Left lobe of liver (tissue), 2 donors: ENCODE data around the gene NAP1L5. TPM values are rescaled to one million over a fixed set of nuclear protein-coding genes. Genes with fewer than 3 reads are reported as not detected.

Source experiments
- ATAC-seq: fragments of 200-7000 bp; cut with Tn5 transposase; one replicate; pipeline ENCODE4 v1.9.1; 2020; ENCODE audit warnings: mild to moderate bottlenecking, moderate library complexity
- DNase-seq: peaks from one replicate; pipeline ENCODE4 v3.0.0-alpha.2; 2020; ENCODE audit warnings: low spot score
- total RNA-seq: library from RNA; stranded (reverse); gene quantifications from one replicate; pipeline ENCODE4 v1.2.1, GENCODE V29; 2021
- donor health status: DM: no; HTN: no; CAD: no; lungs with moderate emphysema.
- donor health status: DM: no; HTN: yes; CAD: no.

The NAP1L5 gene
- total RNA-seq: 1.2 TPM

- ATAC-seq (peak; percentile 90), DNase-seq (peak; percentile 60)
These were observed at the start of gene NAP1L5 for GRCh38 chr4:88697588-88698329. TSS of gene NAP1L5 (minus strand) at chr4:88697829. CDS start at chr4:88697754, 75 bp downstream.

- no peak for DNase-seq
- no peak for ATAC-seq
These were observed 49.7 kb upstream of the NAP1L5 start for GRCh38 chr4:88747351-88747750.

- no peak for ATAC-seq
- DNase-seq: no peak
These were observed 48.6 kb upstream of the NAP1L5 start for GRCh38 chr4:88746206-88746605.

GRCh38 chr4:88745581-88746163, 48.0 kb upstream of the NAP1L5 start:
- DNase-seq (no peak), ATAC-seq (peak; percentile 66)

GRCh38 chr4:88745175-88745574, 47.5 kb upstream of the NAP1L5 start:
- DNase-seq (no peak), ATAC-seq (peak; percentile 32)

GRCh38 chr4:88744609-88745008, 47.0 kb upstream of the NAP1L5 start:
- ATAC-seq (peak; percentile 63), DNase-seq (no peak)

GRCh38 chr4:88743696-88744095, 46.1 kb upstream of the NAP1L5 start:
- ATAC-seq: no peak
- no peak for DNase-seq

- DNase-seq (no peak), ATAC-seq (no peak)
These were observed 44.9 kb upstream of the NAP1L5 start for GRCh38 chr4:88742561-88742960.

- DNase-seq (no peak), ATAC-seq (no peak)
These were observed 40.6 kb upstream of the NAP1L5 start for GRCh38 chr4:88738180-88738579.

- ATAC-seq: peak; percentile 70
- peak; percentile 59 for DNase-seq
These were observed 39.8 kb upstream of the NAP1L5 start for GRCh38 chr4:88737307-88737941.

GRCh38 chr4:88736264-88736663, 38.6 kb upstream of the NAP1L5 start:
- DNase-seq: no peak
- ATAC-seq: no peak

- ATAC-seq (peak; percentile 64), DNase-seq (no peak)
These were observed 37.9 kb upstream of the NAP1L5 start for GRCh38 chr4:88735564-88735963.

- DNase-seq: peak; percentile 74
- ATAC-seq: peak; percentile 62
These were observed 36.8 kb upstream of the NAP1L5 start for GRCh38 chr4:88734403-88734949.

GRCh38 chr4:88732714-88733368, 35.2 kb upstream of the NAP1L5 start:
- no peak for ATAC-seq

GRCh38 chr4:88731381-88731780, 33.8 kb upstream of the NAP1L5 start:
- DNase-seq: no peak
- no peak for ATAC-seq

More at GRCh38 chr4:88732714-88733368, 35.2 kb upstream of the NAP1L5 start:
- no peak for DNase-seq

- ATAC-seq: no peak
- DNase-seq: no peak
These were observed 33.2 kb upstream of the NAP1L5 start for GRCh38 chr4:88730811-88731210.

GRCh38 chr4:88729146-88729760, 31.6 kb upstream of the NAP1L5 start:
- DNase-seq (no peak), ATAC-seq (no peak)

GRCh38 chr4:88728146-88728545, 30.5 kb upstream of the NAP1L5 start:
- DNase-seq (no peak), ATAC-seq (peak; percentile 37)

GRCh38 chr4:88725986-88726385, 28.4 kb upstream of the NAP1L5 start:
- no peak for ATAC-seq
- no peak for DNase-seq

GRCh38 chr4:88725143-88725542, 27.5 kb upstream of the NAP1L5 start:
- no peak for DNase-seq
- ATAC-seq: no peak

GRCh38 chr4:88724406-88724805, 26.8 kb upstream of the NAP1L5 start:
- ATAC-seq: peak; percentile 56
- no peak for DNase-seq
